Smooth muscle cell (in vitro differentiated cells): Measurements from ENCODE around the gene LRRC36. TPM values are rescaled to one million over a fixed set of nuclear protein-coding genes. Genes with fewer than 3 reads are reported as not detected.

Experiments
- DNase-seq: peaks from one replicate; lab custom pipeline; 2025; ENCODE audit not compliant: unreplicated experiment; lab: John Stamatoyannopoulos, UW
- H2AFZ ChIP-seq: fragments of 200-600 bp; sonication (generic); 2 replicates; pipeline ENCODE4 v1.6.0; 2016; ENCODE audit warnings: antibody characterized with exemption, low read depth, mild to moderate bottlenecking
- H3F3A ChIP-seq: fragments of 200-600 bp; sonication (generic); 2 replicates; pipeline ENCODE4 v1.6.0; 2017; ENCODE audit warnings: antibody characterized with exemption, low read depth
- H3K27ac ChIP-seq: fragments of 200-600 bp; sonication (generic); 2 replicates; pipeline ENCODE4 v1.5.1; 2016; ENCODE audit warnings: low read depth, mild to moderate bottlenecking
- H3K27me3 ChIP-seq: fragments of 200-600 bp; sonication (generic); 2 replicates; pipeline ENCODE4 v1.6.1; 2016; ENCODE audit warnings: low read depth, mild to moderate bottlenecking
- H3K36me3 ChIP-seq: fragments of 200-600 bp; sonication (generic); 2 replicates; pipeline ENCODE4 v1.5.1; 2016; ENCODE audit warnings: low read depth
- H3K4me1 ChIP-seq: fragments of 200-600 bp; sonication (generic); 2 replicates; pipeline ENCODE4 v1.5.1; 2016; ENCODE audit warnings: low read depth
- H3K4me2 ChIP-seq: fragments of 200-600 bp; sonication (generic); 2 replicates; pipeline ENCODE4 v1.6.0; 2016; ENCODE audit warnings: mild to moderate bottlenecking
- H3K4me3 ChIP-seq: fragments of 200-600 bp; sonication (generic); 2 replicates; pipeline ENCODE4 v1.5.1; 2016; ENCODE audit warnings: mild to moderate bottlenecking
- H3K79me2 ChIP-seq: fragments of 200-600 bp; sonication (generic); 2 replicates; pipeline ENCODE4 v1.6.0; 2016; ENCODE audit warnings: low read depth, mild to moderate bottlenecking
- H3K9ac ChIP-seq: fragments of 200-600 bp; sonication (generic); 2 replicates; pipeline ENCODE4 v1.6.0; 2016; ENCODE audit warnings: low read depth
- H3K9me3 ChIP-seq: fragments of 200-600 bp; sonication (generic); replicated peaks from 2 replicates; pipeline ENCODE4 v1.5.1; 2016; ENCODE audit warnings: low read depth
- H4K20me1 ChIP-seq: fragments of 200-600 bp; sonication (generic); 2 replicates; pipeline ENCODE4 v1.6.0; 2016; ENCODE audit warnings: low read depth
- WGBS: methylation state at CpG from one replicate; pipeline ENCODE4 v1.1.7; 2016; ENCODE audit warnings: low lambda C conversion rate; 5-methylcytosine and 5-hydroxymethylcytosine counted together
- polyA plus RNA-seq: library from polyadenylated mRNA; unstranded; fragments of >200 nt; fragmentation: Nextera tagmentation; extraction: Ambion mirVana; gene quantifications from 2 replicates; pipeline ENCODE4 v1.2.1, GENCODE V29; 2016
- total RNA-seq: library from RNA; depleted of rRNA; stranded (reverse); fragments of >200 nt; gene quantifications from 2 replicates; pipeline ENCODE4 v1.2.3, GENCODE V29; 2014
- TF ChIP-seq, protein P1 (sequence below): fragments of 200-600 bp; sonication (generic); IDR thresholded peaks from 2 replicates; pipeline ENCODE4 v1.5.1; 2017; ENCODE audit warnings: borderline replicate concordance, mild to moderate bottlenecking, antibody characterized with exemption; ENCODE audit not compliant: insufficient read depth, poor library complexity, severe bottlenecking

Gene LRRC36
- total and polyA plus RNA-seq, 2 experiments from 2014 or later = 0.24 TPM; not detected in 1

- H3K36me3 ChIP-seq = no peaks in the 10 kb centered on the region
- H3K4me1 ChIP-seq = no peaks in the 10 kb centered on the region
- H3K4me3 ChIP-seq = no peak overlapping the region
- H3F3A ChIP-seq = no peaks in the 10 kb centered on the region
- no peak overlapping the region for H2AFZ ChIP-seq
- no peaks in the 10 kb centered on the region for H3K79me2 ChIP-seq
- H3K9me3 ChIP-seq = no peaks in the 10 kb centered on the region
- H3K27me3 ChIP-seq = peaks cover under 1% of the 10 kb centered on the region
- H3K27ac ChIP-seq = no peak overlapping the region
- no peak overlapping the region for H3K4me2 ChIP-seq
- no peaks in the 10 kb centered on the region for H4K20me1 ChIP-seq
- WGBS = 91% methylated on average over 4 of the region's 4 CpGs
- TF ChIP-seq, protein P1, sequence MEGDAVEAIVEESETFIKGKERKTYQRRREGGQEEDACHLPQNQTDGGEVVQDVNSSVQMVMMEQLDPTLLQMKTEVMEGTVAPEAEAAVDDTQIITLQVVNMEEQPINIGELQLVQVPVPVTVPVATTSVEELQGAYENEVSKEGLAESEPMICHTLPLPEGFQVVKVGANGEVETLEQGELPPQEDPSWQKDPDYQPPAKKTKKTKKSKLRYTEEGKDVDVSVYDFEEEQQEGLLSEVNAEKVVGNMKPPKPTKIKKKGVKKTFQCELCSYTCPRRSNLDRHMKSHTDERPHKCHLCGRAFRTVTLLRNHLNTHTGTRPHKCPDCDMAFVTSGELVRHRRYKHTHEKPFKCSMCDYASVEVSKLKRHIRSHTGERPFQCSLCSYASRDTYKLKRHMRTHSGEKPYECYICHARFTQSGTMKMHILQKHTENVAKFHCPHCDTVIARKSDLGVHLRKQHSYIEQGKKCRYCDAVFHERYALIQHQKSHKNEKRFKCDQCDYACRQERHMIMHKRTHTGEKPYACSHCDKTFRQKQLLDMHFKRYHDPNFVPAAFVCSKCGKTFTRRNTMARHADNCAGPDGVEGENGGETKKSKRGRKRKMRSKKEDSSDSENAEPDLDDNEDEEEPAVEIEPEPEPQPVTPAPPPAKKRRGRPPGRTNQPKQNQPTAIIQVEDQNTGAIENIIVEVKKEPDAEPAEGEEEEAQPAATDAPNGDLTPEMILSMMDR = no peak
- no peak overlapping the region for H3K9ac ChIP-seq
- no peak for DNase-seq
Observed at GRCh38 chr16:67342616-67343015, 16.0 kb downstream of the LRRC36 start.

DNA sequence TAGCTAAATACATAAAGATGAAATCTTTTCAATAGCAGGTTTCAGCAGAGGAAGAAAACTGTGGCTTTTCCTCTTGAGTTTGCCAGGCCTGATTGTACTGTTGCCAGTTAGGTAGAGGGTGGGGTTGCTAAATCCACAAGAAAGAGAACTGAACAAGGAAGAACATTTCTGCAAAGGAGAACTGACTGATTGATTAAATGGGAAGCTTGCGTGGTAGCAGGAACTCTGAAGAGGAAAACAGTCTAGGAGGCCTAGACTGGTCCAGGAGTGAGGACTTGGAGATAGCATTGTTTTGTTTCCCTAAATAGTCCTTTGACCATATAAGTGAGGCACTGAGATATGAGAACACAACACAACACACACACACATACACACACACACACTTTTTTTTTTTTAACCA lies 18.8 kb downstream of the LRRC36 start:
- 97% methylated on average over 1 of the region's 1 CpG for WGBS
- Histone ChIP-seq H3K9me3 (no peaks in the 10 kb centered on the region), H3K4me1 (no peaks in the 10 kb centered on the region), H3K36me3 (no peaks in the 10 kb centered on the region), H3K4me2 (no peak overlapping the region), H3K9ac (no peak overlapping the region), H2AFZ (no peak overlapping the region), H3K27me3 (peaks cover 8% of the 10 kb centered on the region), H3K4me3 (no peak overlapping the region), H3K79me2 (no peaks in the 10 kb centered on the region), H4K20me1 (no peaks in the 10 kb centered on the region), H3F3A (no peaks in the 10 kb centered on the region), H3K27ac (no peak overlapping the region)
- TF ChIP-seq, protein P1 = no peak
- no peak for DNase-seq

DNA sequence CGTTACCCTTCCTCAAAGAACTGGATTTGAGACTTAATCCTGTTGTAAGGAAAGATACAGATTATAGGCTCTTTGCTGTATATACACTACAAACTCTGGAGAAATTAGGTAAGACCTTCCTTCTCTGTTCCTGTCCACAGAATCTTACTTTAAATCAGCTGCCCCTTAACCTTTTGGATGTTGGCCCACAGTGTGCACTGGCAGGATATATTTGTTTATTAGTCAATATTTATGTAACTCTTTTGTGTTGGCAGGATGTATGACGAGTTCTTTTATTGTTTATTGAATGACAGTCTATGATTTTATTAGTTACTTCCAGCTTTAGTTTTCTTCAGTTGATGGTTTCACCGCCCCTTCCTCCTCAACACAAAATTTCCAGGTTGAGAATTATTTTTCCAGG lies 19.7 kb downstream of the LRRC36 start:
- Histone ChIP-seq H3K27ac (no peak overlapping the region), H3K4me1 (no peaks in the 10 kb centered on the region), H3K79me2 (no peaks in the 10 kb centered on the region), H3K27me3 (peaks cover 8% of the 10 kb centered on the region), H3K4me3 (no peak overlapping the region), H4K20me1 (no peaks in the 10 kb centered on the region), H3K36me3 (no peaks in the 10 kb centered on the region), H3K9ac (no peak overlapping the region), H2AFZ (no peak overlapping the region), H3K4me2 (no peak overlapping the region), H3K9me3 (no peaks in the 10 kb centered on the region), H3F3A (no peaks in the 10 kb centered on the region)
- WGBS = 87% methylated on average over 3 of the region's 3 CpGs
- TF ChIP-seq, protein P1 = no peak
- no peak for DNase-seq

DNA sequence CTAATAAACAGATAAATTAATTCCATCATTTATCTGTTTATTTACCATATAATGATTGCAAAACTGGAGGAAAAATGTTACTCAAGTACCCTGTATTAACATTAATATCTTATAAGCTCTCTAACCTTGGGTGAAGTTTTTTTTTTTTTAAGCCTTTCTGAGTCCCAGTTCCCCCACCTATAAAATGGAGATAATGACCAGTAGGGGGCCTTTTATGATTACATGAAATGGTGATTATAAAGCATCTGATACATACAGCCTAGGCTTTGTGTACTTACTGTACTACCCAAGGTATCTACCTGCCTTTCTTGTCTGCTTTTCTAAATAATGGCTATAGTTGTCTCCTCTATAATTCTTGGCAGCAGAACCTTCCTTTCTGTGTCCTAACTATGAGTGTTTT lies 22.6 kb downstream of the LRRC36 start:
- H3F3A ChIP-seq = no peaks in the 10 kb centered on the region

More for the DNA sequence above, 22.6 kb downstream of the LRRC36 start:
- Histone ChIP-seq H3K4me3 (no peak overlapping the region), H3K79me2 (no peaks in the 10 kb centered on the region), H3K27ac (no peak overlapping the region), H3K4me1 (no peaks in the 10 kb centered on the region), H3K9ac (no peak overlapping the region), H2AFZ (no peak overlapping the region), H3K36me3 (no peaks in the 10 kb centered on the region), H3K9me3 (no peaks in the 10 kb centered on the region), H3K4me2 (no peak overlapping the region), H3K27me3 (peaks cover 20% of the 10 kb centered on the region), H4K20me1 (no peaks in the 10 kb centered on the region)
- TF ChIP-seq, protein P1 = peak; percentile 47
- DNase-seq = no peak
